DMS153 (cell line): ENCODE measurements around the gene TBC1D16.

Source experiments
- DNase-seq: peaks from one replicate; lab custom pipeline; 2025; lab: John Stamatoyannopoulos, UW

Gene TBC1D16

DNA sequence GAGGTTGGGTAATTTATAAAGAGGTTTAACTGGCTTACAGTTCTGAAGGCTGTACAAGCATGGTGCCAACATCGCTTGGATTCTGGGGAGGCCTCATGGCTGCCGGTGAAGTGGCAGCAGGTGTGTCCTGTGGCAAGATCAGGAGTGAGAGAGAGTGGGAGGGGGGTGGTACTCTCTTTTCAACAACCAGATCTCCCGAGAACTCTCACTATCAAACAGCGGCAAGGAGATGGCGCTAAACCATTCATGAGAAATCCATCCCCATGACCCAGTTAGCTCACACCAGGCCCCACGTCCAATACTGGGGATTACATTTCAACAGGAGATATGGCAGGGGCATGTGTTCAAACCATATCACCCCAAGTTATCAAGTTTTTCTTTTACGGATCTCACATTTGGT lies 152.5 kb downstream of the TBC1D16 start:
- no peak for DNase-seq
